BE2C (cell line): ENCODE results near the gene MAPKAP1.

Experiments used
- DNase-seq: peaks from one replicate; pipeline ENCODE4 v3.0.0-alpha.2; 2020
- H3K27me3 ChIP-seq: fragments of 250-450 bp; sonication (Bioruptor Pico); 2 replicates; pipeline ENCODE4 v1.5.1; 2020; ENCODE audit warnings: mild to moderate bottlenecking
- H3K36me3 ChIP-seq: fragments of 250-450 bp; sonication (Bioruptor Pico); 2 replicates; pipeline ENCODE4 v1.5.1; 2020; ENCODE audit warnings: mild to moderate bottlenecking
- H3K4me1 ChIP-seq: fragments of 250-450 bp; sonication (Bioruptor Pico); 2 replicates; pipeline ENCODE4 v1.5.1; 2020
- H3K4me3 ChIP-seq: 2 replicates; pipeline ENCODE4 v1.5.1; 2011; ENCODE audit warnings: low read depth, low read length
- H3K9me3 ChIP-seq: fragments of 250-450 bp; sonication (Bioruptor Pico); 2 replicates; pipeline ENCODE4 v1.5.1; 2020
- TF ChIP-seq, protein P1 (sequence below): IDR thresholded peaks from 2 replicates; pipeline ENCODE4 v1.5.1; 2012; ENCODE audit warnings: mild to moderate bottlenecking, low read depth, low read length

MAPKAP1 gene

DNA sequence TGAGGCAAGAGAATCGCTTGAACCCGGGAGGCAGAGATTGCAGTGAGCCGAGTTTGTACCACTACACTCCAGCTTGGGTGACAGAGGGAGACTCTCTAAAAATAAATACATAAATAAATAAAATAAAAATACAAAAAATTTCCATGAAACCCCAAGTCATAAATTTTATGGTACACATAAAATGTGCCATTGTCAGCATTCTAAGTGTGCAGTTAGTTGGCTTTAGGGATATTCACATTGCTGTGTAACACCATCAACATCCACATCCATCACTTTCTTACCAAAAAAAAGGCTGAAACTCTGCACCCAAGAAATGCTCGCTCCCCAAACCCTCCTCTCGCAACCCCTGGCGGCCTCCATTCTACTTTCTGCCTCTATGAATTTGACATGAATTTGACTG lies 310.2 kb downstream of the MAPKAP1 start:
- Histone ChIP-seq H3K36me3 (no peaks in the 10 kb centered on the region), H3K4me3 (no peak overlapping the region), H3K9me3 (no peaks in the 10 kb centered on the region), H3K27me3 (no peaks in the 10 kb centered on the region), H3K4me1 (no peaks in the 10 kb centered on the region)
- no peak for DNase-seq
- TF ChIP-seq, protein P1, sequence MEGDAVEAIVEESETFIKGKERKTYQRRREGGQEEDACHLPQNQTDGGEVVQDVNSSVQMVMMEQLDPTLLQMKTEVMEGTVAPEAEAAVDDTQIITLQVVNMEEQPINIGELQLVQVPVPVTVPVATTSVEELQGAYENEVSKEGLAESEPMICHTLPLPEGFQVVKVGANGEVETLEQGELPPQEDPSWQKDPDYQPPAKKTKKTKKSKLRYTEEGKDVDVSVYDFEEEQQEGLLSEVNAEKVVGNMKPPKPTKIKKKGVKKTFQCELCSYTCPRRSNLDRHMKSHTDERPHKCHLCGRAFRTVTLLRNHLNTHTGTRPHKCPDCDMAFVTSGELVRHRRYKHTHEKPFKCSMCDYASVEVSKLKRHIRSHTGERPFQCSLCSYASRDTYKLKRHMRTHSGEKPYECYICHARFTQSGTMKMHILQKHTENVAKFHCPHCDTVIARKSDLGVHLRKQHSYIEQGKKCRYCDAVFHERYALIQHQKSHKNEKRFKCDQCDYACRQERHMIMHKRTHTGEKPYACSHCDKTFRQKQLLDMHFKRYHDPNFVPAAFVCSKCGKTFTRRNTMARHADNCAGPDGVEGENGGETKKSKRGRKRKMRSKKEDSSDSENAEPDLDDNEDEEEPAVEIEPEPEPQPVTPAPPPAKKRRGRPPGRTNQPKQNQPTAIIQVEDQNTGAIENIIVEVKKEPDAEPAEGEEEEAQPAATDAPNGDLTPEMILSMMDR = no peak

DNA sequence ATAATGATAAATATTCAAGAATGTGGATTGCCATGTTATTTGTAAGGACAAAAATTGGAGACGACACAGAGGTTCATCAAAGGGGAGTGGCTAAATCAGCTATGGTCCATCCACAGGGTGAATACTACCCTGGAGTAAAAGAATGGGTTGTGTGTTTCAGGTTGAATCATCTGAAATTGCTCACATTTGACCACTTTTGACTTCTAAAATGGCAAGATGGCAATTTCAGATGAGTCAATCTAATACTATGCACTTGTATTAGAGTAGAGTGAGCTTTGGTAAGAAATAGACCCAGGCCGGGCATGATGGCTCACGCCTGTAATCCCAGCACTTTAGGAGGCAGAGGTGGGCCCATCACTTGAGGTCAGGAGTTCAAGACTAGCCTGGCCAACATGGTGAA lies 313.6 kb downstream of the MAPKAP1 start:
- TF ChIP-seq, protein P1 = no peak
- no peaks in the 10 kb centered on the region for H3K27me3 ChIP-seq
- H3K36me3 ChIP-seq = no peaks in the 10 kb centered on the region
- H3K4me1 ChIP-seq = no peaks in the 10 kb centered on the region
- no peak overlapping the region for H3K4me3 ChIP-seq
- no peaks in the 10 kb centered on the region for H3K9me3 ChIP-seq
- no peak for DNase-seq

DNA sequence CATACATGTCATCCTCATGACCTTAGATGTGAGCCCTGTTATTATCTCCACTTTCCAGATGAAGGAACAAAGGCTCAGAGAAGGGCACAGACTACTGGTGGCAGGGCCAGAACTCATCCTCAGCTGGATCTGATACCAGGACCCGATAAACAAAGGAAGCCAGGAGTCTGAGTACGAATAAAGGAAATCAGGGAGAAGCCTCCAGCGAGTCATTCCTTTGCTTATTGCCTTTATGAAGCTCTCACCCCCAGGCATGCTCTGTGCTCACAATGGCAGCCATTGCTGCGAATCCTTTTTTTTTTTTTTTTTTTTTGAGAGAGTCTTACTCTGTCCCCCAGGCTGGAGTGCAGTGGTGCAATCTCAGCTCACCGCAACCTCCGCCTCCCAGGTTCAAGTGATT lies 315.3 kb downstream of the MAPKAP1 start:
- no peaks in the 10 kb centered on the region for H3K4me1 ChIP-seq
- H3K36me3 ChIP-seq = no peaks in the 10 kb centered on the region
- TF ChIP-seq, protein P1 = no peak
- no peak overlapping the region for H3K4me3 ChIP-seq
- H3K27me3 ChIP-seq = no peaks in the 10 kb centered on the region
- H3K9me3 ChIP-seq = no peaks in the 10 kb centered on the region
- no peak for DNase-seq

DNA sequence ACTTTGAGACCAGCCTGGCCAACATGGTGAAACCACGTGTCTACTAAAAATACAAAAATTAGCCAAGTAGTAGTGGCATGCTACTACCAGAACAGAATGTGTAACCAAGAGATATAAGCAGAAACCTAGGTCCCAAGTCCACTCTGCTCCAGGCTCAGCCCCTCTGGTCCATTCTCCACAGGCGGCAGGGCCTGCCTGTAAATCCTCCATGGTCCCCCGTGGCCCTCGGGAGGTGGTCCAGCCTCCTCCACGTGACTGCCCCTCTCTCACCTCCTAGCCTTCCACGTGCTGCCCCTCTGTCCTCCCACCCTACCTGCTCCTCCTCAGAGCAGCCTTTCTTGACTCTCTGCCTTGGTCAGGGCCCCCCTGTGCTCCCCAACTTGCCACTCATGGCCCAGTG lies 318.0 kb downstream of the MAPKAP1 start:
- H3K4me3 ChIP-seq = no peak overlapping the region
- no peak for DNase-seq
- no peaks in the 10 kb centered on the region for H3K4me1 ChIP-seq
- H3K36me3 ChIP-seq = no peaks in the 10 kb centered on the region
- no peaks in the 10 kb centered on the region for H3K9me3 ChIP-seq
- H3K27me3 ChIP-seq = no peaks in the 10 kb centered on the region
- TF ChIP-seq, protein P1 = no peak

DNA sequence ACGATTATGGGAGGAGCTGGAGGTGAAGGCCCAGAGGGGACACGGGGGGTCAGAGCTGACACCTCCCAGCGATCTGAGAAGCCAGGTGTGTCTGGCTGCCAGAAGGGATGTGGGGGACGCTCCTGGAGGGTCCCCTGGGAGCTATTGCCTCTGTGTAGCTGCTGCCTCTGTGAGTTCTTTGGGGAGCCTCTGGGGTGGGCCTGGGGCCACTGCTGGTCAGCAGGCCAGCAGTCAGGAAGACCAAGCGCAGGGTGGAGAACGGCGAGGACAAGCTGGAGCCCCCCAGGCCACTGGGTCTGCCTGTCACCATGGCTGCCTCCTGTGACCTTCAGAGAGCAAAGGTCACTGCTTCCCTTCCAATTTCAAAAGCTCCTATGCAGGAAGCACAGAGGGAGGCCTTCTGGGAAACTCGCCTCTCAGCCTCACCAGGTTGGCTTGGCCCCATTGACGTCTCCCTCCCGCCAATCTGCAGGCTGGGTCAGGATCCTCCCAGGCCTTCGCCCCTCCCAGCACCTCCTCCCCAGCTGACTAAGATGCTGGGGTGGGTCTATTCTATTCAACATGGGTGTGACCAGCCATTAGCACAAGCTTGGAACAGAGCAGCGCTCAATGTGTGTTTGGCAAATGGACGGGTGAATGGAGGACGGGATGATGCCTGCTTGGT lies 319.0 kb downstream of the MAPKAP1 start:
- DNase-seq = no peak
- Histone ChIP-seq H3K36me3 (no peaks in the 10 kb centered on the region), H3K9me3 (no peaks in the 10 kb centered on the region), H3K4me3 (no peak overlapping the region), H3K27me3 (no peaks in the 10 kb centered on the region), H3K4me1 (no peaks in the 10 kb centered on the region)
- TF ChIP-seq, protein P1 = no peak
